Lung (tissue), 12 donors: ENCODE data around the gene PHF21A. TPM values are rescaled to one million over a fixed set of nuclear protein-coding genes. Genes with fewer than 3 reads are reported as not detected.

Experiments
- ATAC-seq: fragments of 200-7000 bp; cut with Tn5 transposase; one replicate; pipeline ENCODE4 v1.9.1; 2020; ENCODE audit warnings: moderate number of reproducible peaks; ENCODE audit not compliant: insufficient read depth, low FRiP score
- DNase-seq, 3 donors: peaks; one replicate each; pipeline ENCODE4 v3.0.0-alpha.2; 2013 to 2017
- H3K27ac ChIP-seq, 2 donors: one replicate each; pipeline ENCODE4 v1.5.1; 2013; ENCODE audit warnings: mild to moderate bottlenecking in 2 of 2, moderate library complexity in 2 of 2, control low read depth in 1 of 2, inconsistent platforms in 1 of 2, low read depth in 1 of 2, low read length in 1 of 2
- H3K27me3 ChIP-seq, 3 donors: one replicate each; pipeline ENCODE4 v1.5.1; 2013; ENCODE audit warnings: low read length in 2 of 3; ENCODE audit not compliant: control insufficient read depth in 3 of 3, insufficient read depth in 3 of 3
- H3K36me3 ChIP-seq, 4 donors: one replicate each; pipeline ENCODE4 v1.5.1; 2013; ENCODE audit warnings: low read length in 4 of 4, mild to moderate bottlenecking in 1 of 4, moderate library complexity in 1 of 4; ENCODE audit not compliant: control insufficient read depth in 4 of 4, insufficient read depth in 4 of 4
- H3K4me1 ChIP-seq, 5 donors: one replicate each; pipeline ENCODE4 v1.5.1; 2013; ENCODE audit warnings: low read length in 5 of 5, mild to moderate bottlenecking in 2 of 5, moderate library complexity in 1 of 5; ENCODE audit not compliant: control insufficient read depth in 5 of 5, insufficient read depth in 5 of 5
- H3K4me3 ChIP-seq: one replicate; pipeline ENCODE4 v1.5.1; 2013; ENCODE audit warnings: mild to moderate bottlenecking, control low read depth, moderate library complexity
- H3K9ac ChIP-seq, 2 donors: one replicate each; pipeline ENCODE4 v1.5.1; 2013; ENCODE audit warnings: low read length in 2 of 2, control low read depth in 1 of 2; ENCODE audit not compliant: insufficient read depth in 1 of 2
- H3K9me3 ChIP-seq, 4 donors: one replicate each; pipeline ENCODE4 v1.5.1; 2013; ENCODE audit warnings: low read length in 3 of 4, mild to moderate bottlenecking in 1 of 4, moderate library complexity in 1 of 4; ENCODE audit not compliant: control insufficient read depth in 4 of 4, insufficient read depth in 3 of 4
- WGBS, 2 donors: extraction: QIAGEN DNeasy Blood & Tissue Kit; methylation state at CpG; one replicate each; pipeline ENCODE4 v1.1.7; 2013; 5-methylcytosine and 5-hydroxymethylcytosine counted together
- polyA plus RNA-seq, 2 donors: library from polyadenylated mRNA; stranded (reverse); fragments of 200-250 nt; gene quantifications; one replicate each; pipeline ENCODE4 v1.2.1, GENCODE V29; 2013
- total RNA-seq, 2 donors: library from RNA; depleted of rRNA in 1 of 2; stranded (reverse); fragments of >200 nt in 1 of 2; gene quantifications; one replicate each; pipeline ENCODE4 v1.2.1, GENCODE V29; 2014 to 2021
- TF ChIP-seq, protein P1 (sequence below): IDR thresholded peaks from 2 replicates; pipeline ENCODE4 v1.5.1; 2012; ENCODE audit warnings: mild to moderate bottlenecking; ENCODE audit errors: control extremely low read depth, extremely low read depth
- donor health status: control.
- donor health status: control.
- donor health status: Bipolar disorder and iron deficiency.
- donor health status: healthy.
- donor health status: DM: yes; HTN: yes; CAD: no.

PHF21A gene
- total and polyA plus RNA-seq, 4 donors = 16.2 to 57.0 (median 29.9) TPM

DNA sequence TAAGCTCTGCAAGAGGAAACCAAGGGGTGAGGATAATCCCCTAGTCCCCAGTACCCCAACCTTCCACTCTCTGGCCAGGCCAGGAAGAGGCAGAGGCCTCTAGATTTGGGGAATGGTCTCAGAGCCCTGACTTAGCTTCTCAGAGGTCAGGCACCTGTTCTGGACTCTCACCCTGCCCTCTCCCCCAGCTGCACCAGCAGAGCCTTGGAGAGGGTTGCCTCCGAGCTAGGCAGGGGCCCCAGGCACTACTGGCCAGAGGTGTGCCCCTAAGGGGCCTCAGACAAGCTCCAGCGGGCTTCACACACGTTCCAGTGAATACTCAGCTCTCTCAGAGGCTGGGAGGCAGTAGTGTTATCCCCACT is 222.2 kb downstream of the PHF21A start:
- Histone ChIP-seq H3K27me3 (peaks cover 0 to 2% (median 0%) of the 10 kb centered on the region in 3 donors), H3K4me1 (peaks cover 4 to 33% (median 10%) of the 10 kb centered on the region in 5 donors), H3K36me3 (peaks cover 0 to 6% (median 1%) of the 10 kb centered on the region in 4 donors), H3K27ac (no peak overlapping the region), H3K9me3 (no peaks in the 10 kb centered on the region), H3K9ac (no peak overlapping the region), H3K4me3 (no peak overlapping the region)
- ATAC-seq (no peak), DNase-seq (no peak)
- 4 to 10% methylated on average over 3 of the region's 3 CpGs for WGBS, 2 donors
- TF ChIP-seq, protein P1, sequence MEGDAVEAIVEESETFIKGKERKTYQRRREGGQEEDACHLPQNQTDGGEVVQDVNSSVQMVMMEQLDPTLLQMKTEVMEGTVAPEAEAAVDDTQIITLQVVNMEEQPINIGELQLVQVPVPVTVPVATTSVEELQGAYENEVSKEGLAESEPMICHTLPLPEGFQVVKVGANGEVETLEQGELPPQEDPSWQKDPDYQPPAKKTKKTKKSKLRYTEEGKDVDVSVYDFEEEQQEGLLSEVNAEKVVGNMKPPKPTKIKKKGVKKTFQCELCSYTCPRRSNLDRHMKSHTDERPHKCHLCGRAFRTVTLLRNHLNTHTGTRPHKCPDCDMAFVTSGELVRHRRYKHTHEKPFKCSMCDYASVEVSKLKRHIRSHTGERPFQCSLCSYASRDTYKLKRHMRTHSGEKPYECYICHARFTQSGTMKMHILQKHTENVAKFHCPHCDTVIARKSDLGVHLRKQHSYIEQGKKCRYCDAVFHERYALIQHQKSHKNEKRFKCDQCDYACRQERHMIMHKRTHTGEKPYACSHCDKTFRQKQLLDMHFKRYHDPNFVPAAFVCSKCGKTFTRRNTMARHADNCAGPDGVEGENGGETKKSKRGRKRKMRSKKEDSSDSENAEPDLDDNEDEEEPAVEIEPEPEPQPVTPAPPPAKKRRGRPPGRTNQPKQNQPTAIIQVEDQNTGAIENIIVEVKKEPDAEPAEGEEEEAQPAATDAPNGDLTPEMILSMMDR = no peak

DNA sequence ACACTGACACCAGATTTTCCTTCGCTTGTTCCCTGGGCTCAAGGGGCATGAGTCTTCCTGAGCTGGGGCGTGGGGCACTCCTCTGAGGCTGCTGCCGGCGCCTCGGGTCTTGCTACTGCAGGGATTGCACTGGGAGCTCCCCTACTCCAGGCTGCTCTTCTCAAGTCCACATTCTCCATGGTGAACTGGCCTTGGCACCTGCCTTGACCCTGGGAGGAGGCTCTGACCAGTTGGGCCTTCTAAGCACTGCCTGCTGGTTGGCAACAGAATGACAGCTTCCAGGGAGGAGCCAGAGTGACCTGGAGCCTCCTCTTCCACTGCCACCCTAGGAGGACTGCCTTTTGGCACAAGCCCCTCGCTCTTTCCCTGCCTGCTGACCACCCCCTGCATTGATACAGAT is 223.7 kb downstream of the PHF21A start:
- Histone ChIP-seq H3K9me3 (no peaks in the 10 kb centered on the region), H3K27me3 (peaks cover 0 to 3% (median 2%) of the 10 kb centered on the region in 3 donors), H3K9ac (no peak overlapping the region), H3K27ac (no peak overlapping the region), H3K4me3 (no peak overlapping the region), H3K36me3 (peaks cover 0 to under 1% (median 0%) of the 10 kb centered on the region in 4 donors), H3K4me1 (peaks cover 4 to 30% (median 10%) of the 10 kb centered on the region in 5 donors)
- TF ChIP-seq, protein P1 = no peak
- 89 to 94% methylated on average over 6 of the region's 6 CpGs for WGBS, 2 donors
- DNase-seq (no peak), ATAC-seq (no peak)

DNA sequence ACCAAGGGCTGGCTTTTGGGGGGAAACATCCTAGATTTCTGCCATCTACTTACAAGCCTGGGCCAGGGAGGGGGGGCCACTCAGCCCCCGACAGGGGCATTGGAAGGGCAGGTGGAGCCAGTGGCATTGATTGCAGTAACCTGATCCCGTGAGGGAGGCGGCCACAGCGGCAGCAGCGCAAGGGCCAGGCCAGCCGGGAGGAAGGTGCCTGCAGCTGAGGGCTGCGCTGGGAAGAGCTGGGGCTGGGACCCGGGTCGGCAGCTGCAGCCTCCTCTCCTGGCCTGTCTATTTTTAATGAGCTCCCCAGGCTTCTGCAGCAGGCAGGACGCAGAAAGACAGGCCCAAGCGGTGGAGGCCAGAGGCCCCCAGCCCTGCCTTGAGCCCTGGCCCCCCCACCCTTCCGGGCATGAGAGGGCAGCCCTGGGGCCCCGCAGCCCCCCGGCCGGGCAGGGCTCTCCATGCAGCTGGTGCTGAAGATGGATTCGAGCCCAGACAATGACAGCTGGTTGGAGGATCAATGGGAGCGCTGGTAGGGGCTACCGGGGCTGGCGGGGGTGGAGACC is 224.8 kb downstream of the PHF21A start:
- DNase-seq = peak in 1 of 3 donors; percentile 20
- no peaks in the 10 kb centered on the region for H3K36me3 ChIP-seq

More for the DNA sequence above, 224.8 kb downstream of the PHF21A start:
- no peak for ATAC-seq
- Histone ChIP-seq H3K9ac (no peak overlapping the region), H3K27me3 (peaks cover 0 to 3% (median 2%) of the 10 kb centered on the region in 3 donors), H3K9me3 (no peaks in the 10 kb centered on the region), H3K4me3 (no peak overlapping the region), H3K27ac (no peak overlapping the region), H3K4me1 (peaks cover 4 to 26% (median 10%) of the 10 kb centered on the region in 5 donors)
- WGBS, 2 donors = 16 to 19% methylated on average over 18 to 19 of the region's 19 CpGs
- TF ChIP-seq, protein P1 = no peak
